OCI-LY1 (cell line): ENCODE measurements around the gene DNAAF8.
"Not testable (repeated sequence)": the region's sequence is repeated elsewhere in the genome, so short reads cannot be mapped to it uniquely, and the experiment has no call there.

ENCODE experiments used
- H2AFZ ChIP-seq: fragments of 200-600 bp; sonication (generic), shearing (Covaris generic); 2 replicates; pipeline ENCODE4 v1.6.0; 2014; ENCODE audit warnings: antibody characterized with exemption, mild to moderate bottlenecking, low read length
- H3F3A ChIP-seq: fragments of 200-600 bp; sonication (generic), shearing (Covaris generic); 2 replicates; pipeline ENCODE4 v1.6.0; 2014; ENCODE audit warnings: mild to moderate bottlenecking, antibody characterized with exemption, low read length, moderate library complexity; ENCODE audit not compliant: insufficient read depth
- H3K27ac ChIP-seq: fragments of 200-600 bp; sonication (generic); 2 replicates; pipeline ENCODE4 v1.5.1; 2014; ENCODE audit warnings: low read length, mixed run types, mild to moderate bottlenecking, low read depth; ENCODE audit not compliant: poor library complexity, severe bottlenecking
- H3K27me3 ChIP-seq: fragments of 200-600 bp; sonication (generic); 2 replicates; pipeline ENCODE4 v1.6.0; 2014; ENCODE audit warnings: antibody characterized with exemption, mild to moderate bottlenecking, low read length, moderate library complexity; ENCODE audit not compliant: insufficient read depth
- H3K36me3 ChIP-seq: fragments of 200-600 bp; sonication (generic); 2 replicates; pipeline ENCODE4 v1.6.1; 2014; ENCODE audit warnings: mild to moderate bottlenecking, antibody characterized with exemption, low read length, moderate library complexity, mixed read lengths; ENCODE audit not compliant: insufficient read depth
- H3K4me1 ChIP-seq: fragments of 200-600 bp; sonication (generic); 2 replicates; pipeline ENCODE4 v1.5.1; 2014; ENCODE audit warnings: mild to moderate bottlenecking, low read length, moderate library complexity; ENCODE audit not compliant: insufficient read depth, severe bottlenecking
- H3K4me2 ChIP-seq: fragments of 200-600 bp; sonication (generic), shearing (Covaris generic); 2 replicates; pipeline ENCODE4 v1.6.1; 2014; ENCODE audit warnings: low read length
- H3K4me3 ChIP-seq: fragments of 200-600 bp; sonication (generic); 2 replicates; pipeline ENCODE4 v1.5.1; 2014; ENCODE audit warnings: low read length, low read depth, mild to moderate bottlenecking, mixed read lengths; ENCODE audit not compliant: poor library complexity, severe bottlenecking
- H3K79me2 ChIP-seq: fragments of 200-600 bp; shearing (Covaris generic); 2 replicates; pipeline ENCODE4 v1.6.1; 2016; ENCODE audit warnings: mixed run types, low read length, mixed read lengths; ENCODE audit not compliant: insufficient read depth
- H3K9ac ChIP-seq: fragments of 200-600 bp; sonication (generic), shearing (Covaris generic); 2 replicates; pipeline ENCODE4 v1.6.1; 2014; ENCODE audit warnings: mild to moderate bottlenecking, low read length, mixed read lengths
- H3K9me2 ChIP-seq: fragments of 200-600 bp; sonication (generic), shearing (Covaris generic); 2 replicates; pipeline ENCODE4 v1.6.1; 2014; ENCODE audit warnings: low read depth, mild to moderate bottlenecking, low read length, mixed read lengths
- H3K9me3 ChIP-seq: fragments of 200-600 bp; shearing (Covaris generic); 2 replicates; pipeline ENCODE4 v1.6.1; 2014; ENCODE audit warnings: low read length, mixed read lengths
- H4K20me1 ChIP-seq: fragments of 200-600 bp; sonication (generic), shearing (Covaris generic); 2 replicates; pipeline ENCODE4 v1.6.0; 2016; ENCODE audit warnings: mild to moderate bottlenecking, low read length; ENCODE audit not compliant: insufficient read depth
- EZH2 ChIP-seq: fragments of 200-600 bp; sonication (generic), shearing (Covaris generic); IDR thresholded peaks from 2 replicates; pipeline ENCODE4 v1.8.0; 2017; ENCODE audit warnings: borderline replicate concordance, mixed run types, mild to moderate bottlenecking, antibody characterized with exemption, low read length, moderate library complexity, mixed read lengths
- TF ChIP-seq, protein P1 (sequence below): fragments of 200-600 bp; sonication (generic), shearing (Covaris generic); IDR thresholded peaks from 2 replicates; pipeline ENCODE4 v1.5.1; 2017; ENCODE audit warnings: mild to moderate bottlenecking, antibody characterized with exemption, low read length, moderate library complexity, mixed read lengths

Gene DNAAF8

DNA sequence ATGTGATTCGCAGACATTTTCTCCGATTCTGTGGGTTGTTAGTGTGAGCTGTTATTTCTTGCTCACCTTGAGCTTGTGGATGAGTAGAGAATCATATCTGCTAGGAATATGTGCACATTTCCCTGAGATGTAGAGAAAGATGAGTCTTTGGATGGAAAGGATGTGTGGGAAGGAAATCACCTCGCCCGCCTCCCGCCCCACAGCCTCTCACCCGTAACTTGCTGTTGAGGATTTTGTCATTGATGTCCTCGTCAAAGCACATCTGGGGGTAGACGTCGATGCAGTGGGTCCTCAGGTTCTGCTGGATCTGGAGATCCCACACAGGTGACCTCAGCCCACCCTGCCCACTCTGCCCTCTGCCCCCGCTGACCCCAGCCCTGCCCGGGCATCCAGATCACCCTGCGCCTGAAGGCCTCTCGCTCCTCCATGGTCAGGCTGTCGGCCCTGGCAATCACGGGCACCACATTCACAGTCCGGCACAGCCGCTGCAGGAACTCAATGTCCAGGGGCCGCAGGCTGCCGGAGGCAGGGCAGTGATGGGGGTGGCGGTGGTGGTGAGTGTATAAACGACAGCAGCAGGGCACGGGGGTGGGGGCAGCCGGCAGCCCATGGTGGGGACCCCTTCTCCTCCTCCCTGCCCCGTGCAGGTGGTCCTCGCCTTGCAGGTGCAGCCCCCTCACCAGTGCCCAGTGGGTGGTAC lies 49.1 kb downstream of the DNAAF8 start:
- Histone ChIP-seq H3K36me3 (no peaks in the 10 kb centered on the region), H3K9me2 (no peaks in the 10 kb centered on the region), H2AFZ (no peak overlapping the region), H3K9me3 (no peaks in the 10 kb centered on the region), H3K4me2 (no peak overlapping the region), H3K79me2 (no peaks in the 10 kb centered on the region), H3K9ac (no peak overlapping the region), H3K4me3 (no peak overlapping the region), H3F3A (no peaks in the 10 kb centered on the region), H3K27me3 (peaks cover 7% of the 10 kb centered on the region; the same call in 1 of the 2 replicates), H3K4me1 (no peaks in the 10 kb centered on the region), H4K20me1 (no peaks in the 10 kb centered on the region), H3K27ac (no peak overlapping the region)
- TF ChIP-seq, protein P1, sequence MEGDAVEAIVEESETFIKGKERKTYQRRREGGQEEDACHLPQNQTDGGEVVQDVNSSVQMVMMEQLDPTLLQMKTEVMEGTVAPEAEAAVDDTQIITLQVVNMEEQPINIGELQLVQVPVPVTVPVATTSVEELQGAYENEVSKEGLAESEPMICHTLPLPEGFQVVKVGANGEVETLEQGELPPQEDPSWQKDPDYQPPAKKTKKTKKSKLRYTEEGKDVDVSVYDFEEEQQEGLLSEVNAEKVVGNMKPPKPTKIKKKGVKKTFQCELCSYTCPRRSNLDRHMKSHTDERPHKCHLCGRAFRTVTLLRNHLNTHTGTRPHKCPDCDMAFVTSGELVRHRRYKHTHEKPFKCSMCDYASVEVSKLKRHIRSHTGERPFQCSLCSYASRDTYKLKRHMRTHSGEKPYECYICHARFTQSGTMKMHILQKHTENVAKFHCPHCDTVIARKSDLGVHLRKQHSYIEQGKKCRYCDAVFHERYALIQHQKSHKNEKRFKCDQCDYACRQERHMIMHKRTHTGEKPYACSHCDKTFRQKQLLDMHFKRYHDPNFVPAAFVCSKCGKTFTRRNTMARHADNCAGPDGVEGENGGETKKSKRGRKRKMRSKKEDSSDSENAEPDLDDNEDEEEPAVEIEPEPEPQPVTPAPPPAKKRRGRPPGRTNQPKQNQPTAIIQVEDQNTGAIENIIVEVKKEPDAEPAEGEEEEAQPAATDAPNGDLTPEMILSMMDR: no peak
- TF ChIP-seq EZH2: no peak

DNA sequence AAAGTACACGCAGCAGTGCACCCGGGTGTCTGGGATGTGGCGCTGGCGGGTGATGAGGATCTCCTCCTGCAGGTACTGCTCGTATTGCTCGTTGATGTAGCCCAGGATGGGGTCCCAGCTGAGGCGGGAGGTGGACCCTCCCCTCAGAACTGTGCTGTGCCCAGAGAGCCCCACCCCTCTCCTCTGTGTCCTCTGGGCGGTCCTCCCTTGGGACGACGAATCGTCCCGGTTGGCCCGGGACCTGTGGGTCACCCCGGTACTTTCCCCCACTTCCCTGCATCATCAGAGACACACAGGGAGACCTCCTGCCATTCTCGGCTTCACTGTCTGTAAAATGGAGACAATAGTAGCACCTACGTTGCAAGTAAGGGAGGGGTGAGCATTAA lies 49.6 kb downstream of the DNAAF8 start:
- Histone ChIP-seq H3K4me2 (no peak overlapping the region), H3K27me3 (peaks cover 7% of the 10 kb centered on the region; the same call in 1 of the 2 replicates), H3K4me3 (no peak overlapping the region), H3K79me2 (no peaks in the 10 kb centered on the region), H3K4me1 (peaks cover 3% of the 10 kb centered on the region), H4K20me1 (no peaks in the 10 kb centered on the region), H3K36me3 (no peaks in the 10 kb centered on the region), H3K9me2 (no peaks in the 10 kb centered on the region), H3K27ac (no peak overlapping the region), H3K9me3 (no peaks in the 10 kb centered on the region), H3K9ac (no peak overlapping the region), H3F3A (no peaks in the 10 kb centered on the region), H2AFZ (no peak overlapping the region)
- TF ChIP-seq, protein P1: no peak
- TF ChIP-seq EZH2: no peak

DNA sequence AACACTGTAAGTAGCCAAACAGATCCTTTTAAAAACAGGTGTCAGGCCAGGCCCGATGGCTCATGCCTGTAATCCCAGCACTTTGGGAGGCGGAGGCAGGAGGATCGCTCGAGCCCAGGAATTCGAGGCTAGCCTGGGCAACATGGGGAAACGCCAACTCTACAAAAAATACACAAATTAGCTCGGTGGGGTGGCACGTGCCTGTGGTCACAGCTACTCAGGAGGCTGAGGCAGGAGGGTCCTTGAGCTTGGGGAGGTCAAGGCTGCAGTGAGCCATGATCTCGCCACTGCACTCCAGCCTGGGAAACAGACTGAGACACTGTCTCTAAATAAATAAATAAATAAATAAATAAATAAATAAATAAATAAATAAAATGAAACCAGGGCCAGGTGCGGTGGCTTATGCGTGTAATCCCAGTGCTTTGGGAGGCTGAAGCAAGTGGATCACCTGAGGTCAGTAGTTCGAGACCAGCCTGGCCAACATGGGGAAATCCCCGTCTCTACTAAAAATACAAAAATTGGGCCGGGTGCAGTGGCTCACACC lies 50.2 kb downstream of the DNAAF8 start:
- not testable (repeated sequence) for H3K79me2 ChIP-seq, H3K9ac ChIP-seq, H3K36me3 ChIP-seq, H3F3A ChIP-seq, H3K9me2 ChIP-seq, H3K4me3 ChIP-seq, H3K4me2 ChIP-seq, H3K9me3 ChIP-seq, H3K27me3 ChIP-seq, H3K4me1 ChIP-seq, H4K20me1 ChIP-seq, H2AFZ ChIP-seq, H3K27ac ChIP-seq
